Neural cell (in vitro differentiated cells): Measurements from ENCODE around the gene RNGTT. TPM values are rescaled to one million over a fixed set of nuclear protein-coding genes. Genes with fewer than 3 reads are reported as not detected.

Experiments
- H2AFZ ChIP-seq: fragments of 200-600, 300-800 bp; sonication (generic), shearing (Covaris generic); 2 replicates; pipeline ENCODE4 v1.6.0; 2014; ENCODE audit warnings: low read depth, mild to moderate bottlenecking, antibody characterized with exemption, low read length, moderate library complexity
- H3F3A ChIP-seq: fragments of 200-600 bp; shearing (Covaris generic); 2 replicates; pipeline ENCODE4 v1.6.1; 2016; ENCODE audit warnings: mild to moderate bottlenecking, moderate library complexity, mixed read lengths, antibody characterized with exemption, low read length; ENCODE audit not compliant: insufficient read depth, poor library complexity, severe bottlenecking
- H3K27ac ChIP-seq: fragments of 200-600, 300-800 bp; sonication (generic), shearing (Covaris generic); 2 replicates; pipeline ENCODE4 v1.5.1; 2014; ENCODE audit warnings: mild to moderate bottlenecking, low read length, moderate library complexity
- H3K27me3 ChIP-seq: fragments of 300-800, 200-600 bp; sonication (generic), shearing (Covaris generic); 2 replicates; pipeline ENCODE4 v1.6.0; 2014; ENCODE audit warnings: mild to moderate bottlenecking, low read depth, low read length, moderate library complexity; ENCODE audit not compliant: insufficient read depth
- H3K36me3 ChIP-seq: fragments of 300-800, 200-600 bp; sonication (generic), shearing (Covaris generic); 2 replicates; pipeline ENCODE4 v1.5.1; 2014; ENCODE audit warnings: mild to moderate bottlenecking, antibody characterized with exemption, low read length, moderate library complexity; ENCODE audit not compliant: insufficient read depth
- H3K4me2 ChIP-seq: fragments of 300-800, 200-600 bp; sonication (generic), shearing (Covaris generic); 2 replicates; pipeline ENCODE4 v1.6.0; 2014; ENCODE audit warnings: mild to moderate bottlenecking, low read length
- H3K4me3 ChIP-seq: fragments of 300-800, 200-600 bp; sonication (generic), shearing (Covaris generic); 2 replicates; pipeline ENCODE4 v1.5.1; 2014; ENCODE audit warnings: mild to moderate bottlenecking, low read length, moderate library complexity
- H3K79me2 ChIP-seq: fragments of 200-600 bp; shearing (Covaris generic); replicated peaks from 2 replicates; pipeline ENCODE4 v1.6.0; 2014; ENCODE audit warnings: mild to moderate bottlenecking, low read length, moderate library complexity; ENCODE audit not compliant: insufficient read depth
- H3K9ac ChIP-seq: fragments of 300-800, 200-600 bp; sonication (generic), shearing (Covaris generic); 2 replicates; pipeline ENCODE4 v1.6.1; 2016; ENCODE audit warnings: mild to moderate bottlenecking, low read length, mixed read lengths
- H3K9me2 ChIP-seq: fragments of 200-600 bp; shearing (Covaris generic); 2 replicates; pipeline ENCODE4 v1.6.1; 2016; ENCODE audit warnings: mild to moderate bottlenecking, low read length, mixed read lengths; ENCODE audit not compliant: insufficient read depth
- H3K9me3 ChIP-seq: fragments of 200-600, 300-800 bp; sonication (generic), shearing (Covaris generic); 2 replicates; pipeline ENCODE4 v1.6.1; 2016; ENCODE audit warnings: mild to moderate bottlenecking, mixed run types, low read length, moderate library complexity, mixed read lengths
- H4K20me1 ChIP-seq: fragments of 200-600 bp; shearing (Covaris generic); 2 replicates; pipeline ENCODE4 v1.6.1; 2016; ENCODE audit warnings: mild to moderate bottlenecking, mixed run types; ENCODE audit not compliant: insufficient read depth
- EP300 ChIP-seq: fragments of 450-650 bp; conservative IDR thresholded peaks from 2 replicates; pipeline ENCODE4 v1.6.1; 2014; ENCODE audit warnings: antibody characterized with exemption, mild to moderate bottlenecking, moderate library complexity; ENCODE audit not compliant: poor library complexity, severe bottlenecking
- EZH2 ChIP-seq: fragments of 200-600, 300-800 bp; shearing (Covaris generic), sonication (generic); IDR thresholded peaks from 2 replicates; pipeline ENCODE4 v1.6.1; 2014; ENCODE audit warnings: antibody characterized with exemption, low read length, borderline replicate concordance, mild to moderate bottlenecking; ENCODE audit not compliant: insufficient read depth, poor library complexity, severe bottlenecking
- MXI1 ChIP-seq: fragments of 450-650 bp; conservative IDR thresholded peaks from 2 replicates; pipeline ENCODE4 v1.6.1; 2014; ENCODE audit warnings: antibody characterized with exemption, mild to moderate bottlenecking; ENCODE audit not compliant: poor library complexity, severe bottlenecking
- POLR2AphosphoS5 ChIP-seq: IDR thresholded peaks from 2 replicates; pipeline ENCODE4 v1.6.1; 2012
- RAD21 ChIP-seq: fragments of 450-650 bp; conservative IDR thresholded peaks from 2 replicates; pipeline ENCODE4 v1.6.1; 2014; ENCODE audit warnings: antibody characterized with exemption, mild to moderate bottlenecking, moderate library complexity
- SMC3 ChIP-seq: fragments of 450-650 bp; conservative IDR thresholded peaks from 2 replicates; pipeline ENCODE4 v1.6.1; 2014; ENCODE audit warnings: antibody characterized with exemption, mild to moderate bottlenecking, moderate library complexity; ENCODE audit not compliant: poor library complexity
- TAF1 ChIP-seq: IDR thresholded peaks from 2 replicates; pipeline ENCODE4 v1.6.1; 2012; ENCODE audit warnings: low read depth
- polyA plus RNA-seq: library from polyadenylated mRNA; depleted of rRNA; stranded (reverse); fragments of >200 nt; gene quantifications from 2 replicates; pipeline ENCODE4 v1.2.3, GENCODE V29; 2014
- TF ChIP-seq, protein P1 (sequence below): IDR thresholded peaks from 2 replicates; pipeline ENCODE4 v1.6.1; 2012; ENCODE audit warnings: borderline replicate concordance
- TF ChIP-seq, protein P2 (sequence below): fragments of 450-650 bp; IDR thresholded peaks from 2 replicates; pipeline ENCODE4 v1.5.1; 2014; ENCODE audit warnings: antibody characterized with exemption, mild to moderate bottlenecking, moderate library complexity; ENCODE audit not compliant: poor library complexity, severe bottlenecking

Gene RNGTT
- polyA plus RNA-seq, 1 donor from 2014 or later: 28.3 TPM

DNA sequence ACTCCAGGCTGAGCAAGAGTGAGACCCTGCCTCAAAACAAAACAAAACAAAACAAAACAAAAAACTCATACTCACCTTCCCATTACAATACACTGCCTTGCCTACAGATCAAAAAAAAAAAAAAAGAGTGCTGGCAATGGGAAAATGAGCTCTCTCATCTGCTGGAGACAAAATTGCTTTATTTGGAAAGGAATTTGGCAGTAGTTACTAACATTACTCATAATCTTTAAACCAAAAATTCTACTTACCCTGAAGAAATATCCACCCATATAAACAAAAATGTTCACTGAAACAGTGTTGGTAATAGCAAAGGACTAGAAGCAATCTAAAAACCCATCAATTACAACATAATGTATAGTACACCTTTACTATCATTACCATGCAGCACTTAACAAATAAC lies 120.4 kb downstream of the RNGTT start:
- Histone ChIP-seq H3K9ac (no peak overlapping the region), H3K27me3 (no peaks in the 10 kb centered on the region), H2AFZ (no peak overlapping the region), H3F3A (no peaks in the 10 kb centered on the region), H3K4me3 (no peak overlapping the region), H3K4me2 (no peak overlapping the region), H3K9me2 (no peaks in the 10 kb centered on the region), H3K79me2 (no peaks in the 10 kb centered on the region), H3K9me3 (no peaks in the 10 kb centered on the region), H3K36me3 (no peaks in the 10 kb centered on the region), H4K20me1 (no peaks in the 10 kb centered on the region), H3K27ac (no peak overlapping the region)
- TF ChIP-seq EP300: no peak
- TF ChIP-seq EZH2: no peak
- no peak for TF ChIP-seq MXI1
- no peak for TF ChIP-seq RAD21
- TF ChIP-seq, protein P1, sequence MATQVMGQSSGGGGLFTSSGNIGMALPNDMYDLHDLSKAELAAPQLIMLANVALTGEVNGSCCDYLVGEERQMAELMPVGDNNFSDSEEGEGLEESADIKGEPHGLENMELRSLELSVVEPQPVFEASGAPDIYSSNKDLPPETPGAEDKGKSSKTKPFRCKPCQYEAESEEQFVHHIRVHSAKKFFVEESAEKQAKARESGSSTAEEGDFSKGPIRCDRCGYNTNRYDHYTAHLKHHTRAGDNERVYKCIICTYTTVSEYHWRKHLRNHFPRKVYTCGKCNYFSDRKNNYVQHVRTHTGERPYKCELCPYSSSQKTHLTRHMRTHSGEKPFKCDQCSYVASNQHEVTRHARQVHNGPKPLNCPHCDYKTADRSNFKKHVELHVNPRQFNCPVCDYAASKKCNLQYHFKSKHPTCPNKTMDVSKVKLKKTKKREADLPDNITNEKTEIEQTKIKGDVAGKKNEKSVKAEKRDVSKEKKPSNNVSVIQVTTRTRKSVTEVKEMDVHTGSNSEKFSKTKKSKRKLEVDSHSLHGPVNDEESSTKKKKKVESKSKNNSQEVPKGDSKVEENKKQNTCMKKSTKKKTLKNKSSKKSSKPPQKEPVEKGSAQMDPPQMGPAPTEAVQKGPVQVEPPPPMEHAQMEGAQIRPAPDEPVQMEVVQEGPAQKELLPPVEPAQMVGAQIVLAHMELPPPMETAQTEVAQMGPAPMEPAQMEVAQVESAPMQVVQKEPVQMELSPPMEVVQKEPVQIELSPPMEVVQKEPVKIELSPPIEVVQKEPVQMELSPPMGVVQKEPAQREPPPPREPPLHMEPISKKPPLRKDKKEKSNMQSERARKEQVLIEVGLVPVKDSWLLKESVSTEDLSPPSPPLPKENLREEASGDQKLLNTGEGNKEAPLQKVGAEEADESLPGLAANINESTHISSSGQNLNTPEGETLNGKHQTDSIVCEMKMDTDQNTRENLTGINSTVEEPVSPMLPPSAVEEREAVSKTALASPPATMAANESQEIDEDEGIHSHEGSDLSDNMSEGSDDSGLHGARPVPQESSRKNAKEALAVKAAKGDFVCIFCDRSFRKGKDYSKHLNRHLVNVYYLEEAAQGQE: no peak
- no peak for TF ChIP-seq POLR2AphosphoS5
- TF ChIP-seq SMC3: no peak
- TF ChIP-seq, protein P2, sequence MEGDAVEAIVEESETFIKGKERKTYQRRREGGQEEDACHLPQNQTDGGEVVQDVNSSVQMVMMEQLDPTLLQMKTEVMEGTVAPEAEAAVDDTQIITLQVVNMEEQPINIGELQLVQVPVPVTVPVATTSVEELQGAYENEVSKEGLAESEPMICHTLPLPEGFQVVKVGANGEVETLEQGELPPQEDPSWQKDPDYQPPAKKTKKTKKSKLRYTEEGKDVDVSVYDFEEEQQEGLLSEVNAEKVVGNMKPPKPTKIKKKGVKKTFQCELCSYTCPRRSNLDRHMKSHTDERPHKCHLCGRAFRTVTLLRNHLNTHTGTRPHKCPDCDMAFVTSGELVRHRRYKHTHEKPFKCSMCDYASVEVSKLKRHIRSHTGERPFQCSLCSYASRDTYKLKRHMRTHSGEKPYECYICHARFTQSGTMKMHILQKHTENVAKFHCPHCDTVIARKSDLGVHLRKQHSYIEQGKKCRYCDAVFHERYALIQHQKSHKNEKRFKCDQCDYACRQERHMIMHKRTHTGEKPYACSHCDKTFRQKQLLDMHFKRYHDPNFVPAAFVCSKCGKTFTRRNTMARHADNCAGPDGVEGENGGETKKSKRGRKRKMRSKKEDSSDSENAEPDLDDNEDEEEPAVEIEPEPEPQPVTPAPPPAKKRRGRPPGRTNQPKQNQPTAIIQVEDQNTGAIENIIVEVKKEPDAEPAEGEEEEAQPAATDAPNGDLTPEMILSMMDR: no peak
- no peak for TF ChIP-seq TAF1

DNA sequence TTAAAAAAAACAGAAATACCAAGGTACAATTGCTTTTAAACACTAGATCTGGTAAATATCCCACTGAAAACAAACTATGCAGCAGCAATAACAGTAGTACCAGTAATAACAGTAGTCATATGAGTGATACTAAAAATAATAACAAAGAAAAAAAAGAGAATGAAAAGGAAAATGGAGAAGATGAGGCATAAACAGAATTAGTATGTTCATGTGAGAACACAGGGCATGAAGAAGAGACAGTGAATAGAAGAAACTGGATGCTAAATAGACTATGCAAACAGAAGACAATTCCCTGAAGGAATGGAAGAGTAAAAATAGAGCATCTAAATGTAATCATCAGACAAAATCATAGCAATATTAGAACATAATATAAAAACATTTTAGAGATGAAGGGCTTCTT lies 121.1 kb downstream of the RNGTT start:
- Histone ChIP-seq H4K20me1 (no peaks in the 10 kb centered on the region), H3K4me2 (no peak overlapping the region), H3K9me2 (no peaks in the 10 kb centered on the region), H3K36me3 (no peaks in the 10 kb centered on the region), H3K4me3 (no peak overlapping the region), H3K27me3 (no peaks in the 10 kb centered on the region), H2AFZ (no peak overlapping the region), H3K9ac (no peak overlapping the region), H3K79me2 (no peaks in the 10 kb centered on the region), H3K9me3 (no peaks in the 10 kb centered on the region), H3K27ac (no peak overlapping the region), H3F3A (no peaks in the 10 kb centered on the region)
- TF ChIP-seq EP300 (no peak), MXI1 (no peak), POLR2AphosphoS5 (no peak), RAD21 (no peak), TAF1 (no peak), SMC3 (no peak), EZH2 (no peak)
- TF ChIP-seq, protein P2: no peak
- TF ChIP-seq, protein P1: no peak
